CD8-positive, alpha-beta memory T cell (primary cell): ENCODE results near the gene UNK. TPM values are rescaled to one million over a fixed set of nuclear protein-coding genes. Genes with fewer than 3 reads are reported as not detected.

ENCODE experiments used
- CTCF ChIA-PET: fragments of 350-600 bp; sonication (Branson Sonifier 250); formaldehyde crosslinking; loops from one replicate; lab custom pipeline; 2021; ENCODE audit warnings: antibody characterized with exemption; lab: Charles Lee
- POLR2A ChIA-PET: fragments of 350-600 bp; sonication (Branson Sonifier 250); formaldehyde crosslinking; loops from one replicate; lab custom pipeline; 2021; ENCODE audit warnings: antibody characterized with exemption; lab: Charles Lee
- DNase-seq, 5 donors: peaks; one replicate each; pipeline versions ENCODE4 v3.0.0 to v3.0.0-alpha.2; 2020 to 2022; ENCODE audit warnings: mixed read lengths in 1 of 5
- H3K27ac ChIP-seq: one replicate; pipeline ENCODE4 v1.7.0; 2013; ENCODE audit warnings: low read depth, mild to moderate bottlenecking, low read length, moderate library complexity
- H3K27me3 ChIP-seq: 2 replicates; pipeline ENCODE4 v1.7.0; 2013; ENCODE audit warnings: low read length, mild to moderate bottlenecking; ENCODE audit not compliant: insufficient read depth, poor library complexity, severe bottlenecking
- H3K36me3 ChIP-seq: 2 replicates; pipeline ENCODE4 v1.7.0; 2013; ENCODE audit warnings: mild to moderate bottlenecking, low read length, moderate library complexity; ENCODE audit not compliant: insufficient read depth
- H3K4me1 ChIP-seq: 2 replicates; pipeline ENCODE4 v1.7.0; 2013; ENCODE audit warnings: mild to moderate bottlenecking, low read length, moderate library complexity; ENCODE audit not compliant: insufficient read depth
- H3K4me3 ChIP-seq: 2 replicates; pipeline ENCODE4 v1.7.0; 2013; ENCODE audit warnings: mild to moderate bottlenecking, low read length
- H3K9me3 ChIP-seq: 2 replicates; pipeline ENCODE4 v1.7.0; 2013; ENCODE audit warnings: mild to moderate bottlenecking, low read length
- H3K27ac Mint-ChIP-seq, 8 donors: one replicate each; pipeline ENCODE4 v1.8.0; 2020 to 2021; ENCODE audit warnings: mixed read lengths in 8 of 8, mild to moderate bottlenecking in 6 of 8, inconsistent platforms in 3 of 8, moderate library complexity in 3 of 8
- H3K27me3 Mint-ChIP-seq, 2 donors: one replicate each; pipeline ENCODE4 v1.8.0; 2020 to 2021; ENCODE audit warnings: mixed read lengths in 2 of 2, mild to moderate bottlenecking in 1 of 2, moderate library complexity in 1 of 2
- H3K36me3 Mint-ChIP-seq, 3 donors: one replicate each; pipeline ENCODE4 v1.8.0; 2020 to 2021; ENCODE audit warnings: mixed read lengths in 3 of 3, inconsistent platforms in 1 of 3, mild to moderate bottlenecking in 1 of 3
- H3K4me1 Mint-ChIP-seq, 3 donors: one replicate each; pipeline ENCODE4 v1.8.0; 2020 to 2021; ENCODE audit warnings: mixed read lengths in 3 of 3, inconsistent platforms in 1 of 3, mild to moderate bottlenecking in 1 of 3
- H3K4me3 Mint-ChIP-seq, 7 donors: one replicate each; pipeline ENCODE4 v1.8.0; 2020 to 2021; ENCODE audit warnings: mixed read lengths in 7 of 7, mild to moderate bottlenecking in 6 of 7, moderate library complexity in 4 of 7, inconsistent platforms in 2 of 7
- H3K9me3 Mint-ChIP-seq, 5 donors: one replicate each; pipeline ENCODE4 v1.8.0; 2020 to 2022; ENCODE audit warnings: mixed read lengths in 5 of 5, mild to moderate bottlenecking in 3 of 5, moderate library complexity in 2 of 5, inconsistent platforms in 1 of 5
- polyA plus RNA-seq: library from polyadenylated mRNA; unstranded; fragments of 300-500 nt; fragmentation: Illumina TruSeq; gene quantifications from one replicate; pipeline ENCODE4 v1.2.3, GENCODE V29; 2021
- total RNA-seq, 2 experiments: library from RNA; stranded (reverse); gene quantifications; one replicate each; pipeline ENCODE4 v1.2.3, GENCODE V29; 2021

UNK gene
- total and polyA plus RNA-seq, 3 experiments from 2014 or later: 24.4 to 32.8 (median 29.3) TPM

DNA sequence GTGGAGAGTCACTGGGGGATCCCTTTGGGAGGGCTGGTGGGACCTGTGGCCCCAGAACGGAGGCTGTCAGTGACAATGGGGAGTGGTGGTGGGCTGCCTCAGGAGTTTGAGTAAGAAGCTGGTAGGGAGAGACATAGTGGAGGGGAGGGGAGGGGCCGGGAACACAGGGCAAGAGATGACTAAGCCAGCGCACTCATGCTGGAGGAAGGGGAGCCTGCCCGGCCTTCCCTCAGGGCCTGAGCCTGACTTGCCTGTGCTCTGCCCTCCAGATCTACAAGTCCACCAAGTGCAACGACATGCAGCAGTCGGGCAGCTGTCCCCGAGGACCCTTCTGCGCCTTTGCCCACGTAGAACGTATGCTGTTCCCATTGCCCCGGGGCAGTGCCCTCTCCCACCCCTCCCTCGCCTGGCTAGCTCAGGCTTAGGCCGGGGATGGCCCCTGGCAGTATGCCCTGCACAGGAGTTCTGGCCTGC lies 30.3 kb downstream of the UNK start:
- Histone ChIP-seq H3K36me3 (peaks cover 17% of the 10 kb centered on the region), H3K27me3 (no peaks in the 10 kb centered on the region), H3K4me1 (no peaks in the 10 kb centered on the region), H3K9me3 (no peaks in the 10 kb centered on the region), H3K27ac (no peak overlapping the region), H3K4me3 (no peak overlapping the region)
- Mint-ChIP-seq H3K9me3 (no peaks in the 10 kb centered on the region), H3K27me3 (no peaks in the 10 kb centered on the region), H3K36me3 (peaks cover 0 to 87% (median 2%) of the 10 kb centered on the region in 3 donors), H3K4me1 (peaks cover 0 to 6% (median 0%) of the 10 kb centered on the region in 3 donors), H3K27ac (no peak overlapping the region), H3K4me3 (no peak overlapping the region)
- CTCF ChIA-PET: interaction anchor here (1.0 to 1.6 kb wide), 3 partner anchors 26 to 62 kb away, joined by 3 to 5 read pairs (median 3); no protein-coding TSS in a partner anchor
- POLR2A ChIA-PET: interaction anchor here (0.8 to 1.2 kb wide), 3 partner anchors 11 to 35 kb away, joined by 3 to 5 read pairs (median 4); a partner anchor contains a TSS
- DNase-seq: peak in 1 of 5 donors; percentile 45

DNA sequence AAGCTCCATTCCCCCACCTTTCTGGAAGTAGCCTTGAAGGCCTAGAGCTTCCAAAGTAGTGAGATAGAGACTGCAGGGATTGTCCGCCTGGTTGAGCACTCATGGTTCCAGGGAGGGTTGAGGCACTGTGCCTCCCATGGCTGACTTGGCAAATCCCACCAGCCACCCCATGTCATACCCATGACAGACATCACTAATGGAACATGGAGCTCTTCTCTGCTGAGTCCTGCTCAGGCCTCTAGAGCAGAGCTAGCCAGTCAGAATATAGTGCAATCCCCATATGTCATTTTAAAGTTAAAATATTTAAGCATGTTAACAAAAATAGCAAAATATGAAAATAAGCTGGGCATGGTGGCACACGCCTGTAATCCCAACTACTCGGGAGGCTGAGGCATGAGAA lies 30.8 kb downstream of the UNK start:
- no peak for DNase-seq
- Mint-ChIP-seq H3K4me3 (no peak overlapping the region), H3K27ac (no peak overlapping the region), H3K4me1 (peaks cover 0 to 6% (median 0%) of the 10 kb centered on the region in 3 donors), H3K27me3 (no peaks in the 10 kb centered on the region), H3K9me3 (no peaks in the 10 kb centered on the region), H3K36me3 (peaks cover 0 to 88% (median 2%) of the 10 kb centered on the region in 3 donors)
- CTCF ChIA-PET: interaction anchor here (1.0 to 1.8 kb wide), 3 partner anchors 12 to 33 kb away, joined by 3 to 4 read pairs (median 3); no protein-coding TSS in a partner anchor
- Histone ChIP-seq H3K27ac (no peak overlapping the region), H3K36me3 (peaks cover 20% of the 10 kb centered on the region), H3K9me3 (no peaks in the 10 kb centered on the region), H3K4me3 (no peak overlapping the region), H3K27me3 (no peaks in the 10 kb centered on the region), H3K4me1 (no peaks in the 10 kb centered on the region)
- POLR2A ChIA-PET: interaction anchor here (0.8 to 1.2 kb wide), 3 partner anchors 11 to 35 kb away, joined by 3 to 5 read pairs (median 4); a partner anchor contains a TSS

DNA sequence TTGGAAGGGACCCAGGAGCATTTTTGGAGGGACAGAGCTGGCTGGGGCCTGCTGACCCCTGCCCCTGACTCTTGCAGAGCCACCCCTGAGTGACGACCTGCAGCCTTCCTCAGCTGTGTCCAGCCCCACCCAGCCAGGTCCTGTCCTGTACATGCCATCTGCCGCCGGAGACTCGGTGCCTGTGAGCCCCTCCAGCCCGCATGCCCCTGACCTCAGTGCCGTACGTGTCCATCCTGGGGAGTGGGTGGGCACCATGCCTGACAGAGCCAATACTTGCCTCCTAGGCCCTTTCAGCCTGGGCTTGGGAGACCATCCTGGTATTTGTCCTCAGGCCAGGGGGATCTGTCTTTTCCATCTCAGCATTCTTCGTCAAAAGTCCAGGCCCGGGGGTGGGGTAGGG lies 32.1 kb downstream of the UNK start:
- Histone ChIP-seq H3K4me3 (no peak overlapping the region), H3K36me3 (peaks cover 16% of the 10 kb centered on the region), H3K9me3 (no peaks in the 10 kb centered on the region), H3K4me1 (peaks cover 4% of the 10 kb centered on the region), H3K27ac (no peak overlapping the region), H3K27me3 (no peaks in the 10 kb centered on the region)
- Mint-ChIP-seq H3K4me3 (no peak overlapping the region), H3K9me3 (no peaks in the 10 kb centered on the region), H3K4me1 (peaks cover 6 to 13% (median 11%) of the 10 kb centered on the region in 3 donors), H3K27ac (peak overlapping the region in 1 of 8 donors; percentile 6), H3K27me3 (no peaks in the 10 kb centered on the region), H3K36me3 (peaks cover 0 to 89% (median 7%) of the 10 kb centered on the region in 3 donors)
- ChIA-PET POLR2A (no interaction called here), CTCF (interaction anchor here (0.7 to 1.8 kb wide), 2 partner anchors 10 to 80 kb away, joined by 3 to 4 read pairs; partner anchors contain the start of gene TRIM65)
- DNase-seq: no peak

DNA sequence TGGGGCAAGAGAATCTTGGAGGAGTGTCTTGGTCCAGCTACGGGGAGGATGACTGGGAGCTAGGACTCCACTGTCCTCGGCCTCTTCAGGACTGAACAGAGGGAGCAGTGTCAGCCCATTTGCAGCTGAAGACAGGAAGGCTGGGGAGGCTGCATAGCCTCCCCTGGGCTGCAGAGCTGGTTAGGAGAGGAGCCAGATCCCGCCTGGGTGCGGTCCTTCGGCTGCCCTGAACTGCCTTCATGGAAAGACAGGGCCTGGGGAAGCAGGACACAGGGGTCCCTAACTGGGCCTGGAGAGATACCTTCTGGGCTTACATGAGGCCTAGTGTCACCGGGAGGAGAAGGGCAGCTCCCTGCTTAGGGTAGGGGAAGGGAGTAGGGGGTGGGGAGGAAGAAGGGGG lies 33.0 kb downstream of the UNK start:
- Mint-ChIP-seq H3K4me1 (peaks cover 13 to 22% (median 18%) of the 10 kb centered on the region in 3 donors), H3K9me3 (no peaks in the 10 kb centered on the region), H3K36me3 (peaks cover 0 to 88% (median 7%) of the 10 kb centered on the region in 3 donors), H3K27me3 (no peaks in the 10 kb centered on the region), H3K4me3 (no peak overlapping the region), H3K27ac (peak overlapping the region in 1 of 8 donors; percentile 17)
- ChIA-PET CTCF (interaction anchor here (0.7 to 1.1 kb wide), 2 partner anchors 9 to 55 kb away, joined by 3 read pairs; no protein-coding TSS in a partner anchor), POLR2A (no interaction called here)
- H3K36me3 ChIP-seq: peaks cover 15% of the 10 kb centered on the region
- no peak overlapping the region for H3K4me3 ChIP-seq
- H3K27ac ChIP-seq: no peak overlapping the region
- no peaks in the 10 kb centered on the region for H3K27me3 ChIP-seq
- no peaks in the 10 kb centered on the region for H3K9me3 ChIP-seq
- DNase-seq: no peak
- H3K4me1 ChIP-seq: peaks cover 13% of the 10 kb centered on the region

DNA sequence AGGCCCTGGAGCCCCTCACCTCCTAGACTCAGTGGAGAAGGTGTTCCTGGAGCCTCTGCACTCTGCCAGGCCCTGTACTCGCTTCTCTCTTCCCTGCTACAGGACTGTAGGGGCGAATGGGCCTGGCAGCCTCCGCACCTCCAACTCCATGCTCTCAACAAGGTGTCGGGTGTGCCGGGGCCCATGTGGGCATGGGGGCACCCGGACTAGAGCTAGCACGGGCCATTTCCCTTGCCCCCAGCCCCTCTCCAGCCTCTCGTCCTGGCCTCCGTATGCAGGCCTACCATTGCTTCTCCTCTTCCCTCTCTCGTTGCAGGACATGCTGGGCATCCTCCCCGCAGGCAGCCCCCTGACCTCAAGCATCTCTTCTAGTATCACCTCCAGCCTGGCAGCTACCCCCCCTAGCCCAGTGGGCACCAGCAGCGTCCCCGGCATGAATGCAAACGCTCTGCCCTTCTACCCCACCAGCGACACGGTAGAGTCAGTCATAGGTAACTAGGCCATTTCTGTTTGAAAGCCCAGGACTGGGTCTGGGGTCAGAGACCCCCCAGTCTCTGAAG lies 33.8 kb downstream of the UNK start:
- Mint-ChIP-seq H3K4me1 (peaks cover 13 to 23% (median 18%) of the 10 kb centered on the region in 3 donors), H3K27ac (peak overlapping the region in 4 of 8 donors; percentile 30 to 84 (median 71))

DNA sequence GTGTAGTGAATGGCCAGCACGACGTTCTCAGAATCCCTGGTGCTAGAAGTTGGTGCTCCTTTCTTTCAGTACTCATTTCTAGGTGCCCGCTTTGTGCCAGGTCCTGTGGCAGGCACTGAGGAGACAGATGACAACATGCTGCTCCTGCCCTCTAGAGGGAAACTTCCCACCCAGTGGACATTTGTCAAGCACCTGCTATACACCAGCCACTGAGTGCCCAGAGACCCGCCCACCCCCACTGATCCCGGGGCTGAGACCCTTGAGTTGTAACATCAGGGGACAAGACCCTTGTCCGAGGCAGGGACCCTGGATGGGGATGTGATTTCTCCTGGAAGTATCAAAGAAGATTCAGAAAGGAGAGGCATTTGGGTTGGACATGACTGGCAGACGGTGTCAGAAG lies 34.5 kb downstream of the UNK start:
- peaks cover 0 to 82% (median 7%) of the 10 kb centered on the region in 3 donors for H3K36me3 Mint-ChIP-seq
- H3K27ac ChIP-seq: no peak overlapping the region
- H3K27ac Mint-ChIP-seq: peak overlapping the region in 6 of 8 donors; percentile 52 to 77 (median 62)
- no peak overlapping the region for H3K4me3 Mint-ChIP-seq
- no peak overlapping the region for H3K4me3 ChIP-seq
- H3K9me3 Mint-ChIP-seq: no peaks in the 10 kb centered on the region
- CTCF ChIA-PET: interaction anchor here (0.7 kb wide), 1 partner anchor 66 kb away, joined by 4 read pairs; no protein-coding TSS in a partner anchor
- H3K4me1 ChIP-seq: peaks cover 14% of the 10 kb centered on the region
- POLR2A ChIA-PET: no interaction called here
- H3K4me1 Mint-ChIP-seq: peaks cover 13 to 23% (median 18%) of the 10 kb centered on the region in 3 donors
- peaks cover 10% of the 10 kb centered on the region for H3K36me3 ChIP-seq
- no peaks in the 10 kb centered on the region for H3K27me3 ChIP-seq
- no peaks in the 10 kb centered on the region for H3K27me3 Mint-ChIP-seq
- DNase-seq: no peak
- no peaks in the 10 kb centered on the region for H3K9me3 ChIP-seq

More for the DNA sequence above, 33.8 kb downstream of the UNK start:
- Mint-ChIP-seq H3K4me3 (no peak overlapping the region), H3K27me3 (no peaks in the 10 kb centered on the region), H3K9me3 (no peaks in the 10 kb centered on the region), H3K36me3 (peaks cover 0 to 83% (median 7%) of the 10 kb centered on the region in 3 donors)
- Histone ChIP-seq H3K27me3 (no peaks in the 10 kb centered on the region), H3K4me3 (no peak overlapping the region), H3K36me3 (peaks cover 10% of the 10 kb centered on the region), H3K4me1 (peaks cover 14% of the 10 kb centered on the region), H3K27ac (no peak overlapping the region), H3K9me3 (no peaks in the 10 kb centered on the region)
- DNase-seq: no peak
- POLR2A ChIA-PET: interaction anchor here (0.5 to 0.8 kb wide), 2 partner anchors 40 to 65 kb away, joined by 3 to 4 read pairs; no protein-coding TSS in a partner anchor
- CTCF ChIA-PET: interaction anchor here (1.1 kb wide), 1 partner anchor 9 kb away, joined by 3 read pairs; no protein-coding TSS in a partner anchor

DNA sequence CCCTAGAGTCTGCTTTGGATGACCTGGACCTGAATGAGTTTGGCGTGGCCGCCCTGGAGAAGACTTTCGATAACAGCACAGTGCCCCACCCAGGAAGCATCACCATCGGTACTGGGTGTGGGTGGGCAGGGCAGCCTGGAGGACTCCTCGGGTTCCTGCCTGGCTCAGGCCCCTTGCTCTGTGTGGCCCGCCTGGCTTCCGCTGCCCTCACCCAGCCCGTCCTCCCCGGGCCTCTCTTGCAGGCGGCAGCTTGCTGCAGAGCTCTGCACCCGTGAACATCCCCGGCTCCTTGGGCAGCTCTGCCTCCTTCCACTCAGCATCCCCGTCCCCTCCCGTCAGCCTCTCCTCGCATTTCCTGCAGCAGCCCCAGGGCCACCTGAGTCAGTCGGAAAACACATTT lies 35.1 kb downstream of the UNK start:
- Histone ChIP-seq H3K27ac (no peak overlapping the region), H3K9me3 (no peaks in the 10 kb centered on the region), H3K27me3 (no peaks in the 10 kb centered on the region), H3K4me1 (peaks cover 14% of the 10 kb centered on the region), H3K36me3 (peaks cover 10% of the 10 kb centered on the region), H3K4me3 (no peak overlapping the region)
- POLR2A ChIA-PET: no interaction called here
- CTCF ChIA-PET: interaction anchor here (0.7 kb wide), 1 partner anchor 66 kb away, joined by 4 read pairs; no protein-coding TSS in a partner anchor
- H3K4me1 Mint-ChIP-seq: peaks cover 13 to 23% (median 18%) of the 10 kb centered on the region in 3 donors
- H3K36me3 Mint-ChIP-seq: peaks cover 0 to 82% (median 7%) of the 10 kb centered on the region in 3 donors
- no peak for DNase-seq
- no peaks in the 10 kb centered on the region for H3K27me3 Mint-ChIP-seq
- no peak overlapping the region for H3K4me3 Mint-ChIP-seq
- no peaks in the 10 kb centered on the region for H3K9me3 Mint-ChIP-seq
- H3K27ac Mint-ChIP-seq: peak overlapping the region in 2 of 8 donors; percentile 58 to 67
